HEK293 (cell line): Measurements from ENCODE around the gene ODAD4.

Experiments
- IKZF3 ChIP-seq: fragments of 450-650 bp; IDR thresholded peaks from 2 replicates; pipeline ENCODE4 v1.5.0; 2018; ENCODE audit warnings: missing biosample characterization, mild to moderate bottlenecking, missing genetic modification characterization, moderate library complexity
- MZF1 ChIP-seq: fragments of 450-650 bp; formaldehyde crosslinking; IDR thresholded peaks from 2 replicates; pipeline ENCODE4 v1.5.1; 2017; ENCODE audit warnings: missing biosample characterization, missing genetic modification characterization, borderline replicate concordance
- SCRT1 ChIP-seq: fragments of 450-650 bp; formaldehyde crosslinking; IDR thresholded peaks from 2 replicates; pipeline ENCODE4 v1.5.1; 2016; ENCODE audit warnings: missing biosample characterization, missing genetic modification characterization, borderline replicate concordance
- SCRT2 ChIP-seq: fragments of 450-650 bp; formaldehyde crosslinking; IDR thresholded peaks from 2 replicates; pipeline ENCODE4 v1.5.1; 2016; ENCODE audit warnings: missing biosample characterization, missing genetic modification characterization
- SETDB1 ChIP-seq: IDR thresholded peaks from one replicate; pipeline ENCODE4 v1.6.1; 2017; ENCODE audit warnings: mild to moderate bottlenecking, low read length, moderate library complexity, mixed read lengths; ENCODE audit not compliant: insufficient read length
- ZBTB8A ChIP-seq: fragments of 450-650 bp; formaldehyde crosslinking; IDR thresholded peaks from 2 replicates; pipeline ENCODE4 v1.5.1; 2016; ENCODE audit warnings: missing biosample characterization, missing genetic modification characterization
- ZFHX2 ChIP-seq: fragments of 450-650 bp; formaldehyde crosslinking; conservative IDR thresholded peaks from 2 replicates; pipeline ENCODE4 v1.5.1; 2016; ENCODE audit warnings: missing biosample characterization, missing genetic modification characterization
- ZFP3 ChIP-seq: fragments of 450-650 bp; formaldehyde crosslinking; IDR thresholded peaks from 2 replicates; pipeline ENCODE4 v1.5.1; 2016; ENCODE audit warnings: low read depth, missing biosample characterization, missing genetic modification characterization
- ZNF10 ChIP-seq: fragments of 450-650 bp; formaldehyde crosslinking; IDR thresholded peaks from 2 replicates; pipeline ENCODE4 v1.5.1; 2017; ENCODE audit warnings: missing biosample characterization, missing genetic modification characterization
- ZNF184 ChIP-seq: fragments of 450-650 bp; IDR thresholded peaks from 2 replicates; pipeline ENCODE4 v1.5.1; 2018; ENCODE audit warnings: missing biosample characterization, mild to moderate bottlenecking, missing genetic modification characterization
- ZNF302 ChIP-seq: fragments of 450-650 bp; formaldehyde crosslinking; IDR thresholded peaks from 2 replicates; pipeline ENCODE4 v1.5.1; 2016; ENCODE audit warnings: missing biosample characterization, missing genetic modification characterization, low read depth
- ZNF341 ChIP-seq: fragments of 450-650 bp; formaldehyde crosslinking; IDR thresholded peaks from 2 replicates; pipeline ENCODE4; 2016; ENCODE audit warnings: low read depth, missing biosample characterization, missing genetic modification characterization
- ZNF571 ChIP-seq: fragments of 450-650 bp; formaldehyde crosslinking; IDR thresholded peaks from 2 replicates; pipeline ENCODE4 v1.5.0; 2017; ENCODE audit warnings: missing biosample characterization, missing genetic modification characterization
- ZNF600 ChIP-seq: fragments of 450-650 bp; formaldehyde crosslinking; IDR thresholded peaks from 2 replicates; pipeline ENCODE4 v1.5.1; 2016; ENCODE audit warnings: missing biosample characterization, missing genetic modification characterization
- ZNF837 ChIP-seq: fragments of 450-650 bp; formaldehyde crosslinking; IDR thresholded peaks from 2 replicates; pipeline ENCODE4 v1.5.1; 2016; ENCODE audit warnings: missing biosample characterization, missing genetic modification characterization
- ZNF843 ChIP-seq: fragments of 450-650 bp; formaldehyde crosslinking; IDR thresholded peaks from 2 replicates; pipeline ENCODE4 v1.5.1; 2016; ENCODE audit warnings: missing biosample characterization, missing genetic modification characterization
- ZSCAN16 ChIP-seq: fragments of 450-650 bp; formaldehyde crosslinking; IDR thresholded peaks from 2 replicates; pipeline ENCODE4 v1.5.1; 2016; ENCODE audit warnings: missing biosample characterization, missing genetic modification characterization
- TF ChIP-seq, protein P1 (sequence below): fragments of 450-650 bp; formaldehyde crosslinking; IDR thresholded peaks from 2 replicates; pipeline ENCODE4 v1.5.1; 2016; ENCODE audit warnings: missing biosample characterization, missing genetic modification characterization
- TF ChIP-seq, protein P2 (sequence below): fragments of 450-650 bp; formaldehyde crosslinking; IDR thresholded peaks from 2 replicates; pipeline ENCODE4 v1.5.1; 2016; ENCODE audit warnings: missing biosample characterization, missing genetic modification characterization, borderline replicate concordance
- TF ChIP-seq, protein P3 (sequence below): fragments of 450-650 bp; formaldehyde crosslinking; IDR thresholded peaks from 2 replicates; pipeline ENCODE4 v1.5.1; 2016; ENCODE audit warnings: missing biosample characterization, missing genetic modification characterization
- TF ChIP-seq, protein P4 (sequence below): fragments of 450-650 bp; formaldehyde crosslinking; IDR thresholded peaks from 2 replicates; pipeline ENCODE4 v1.5.1; 2016; ENCODE audit warnings: missing biosample characterization, missing genetic modification characterization
- TF ChIP-seq, protein P5 (sequence below): fragments of 450-650 bp; formaldehyde crosslinking; IDR thresholded peaks from 2 replicates; pipeline ENCODE4 v1.5.1; 2016; ENCODE audit warnings: missing biosample characterization, missing genetic modification characterization

Gene ODAD4

DNA sequence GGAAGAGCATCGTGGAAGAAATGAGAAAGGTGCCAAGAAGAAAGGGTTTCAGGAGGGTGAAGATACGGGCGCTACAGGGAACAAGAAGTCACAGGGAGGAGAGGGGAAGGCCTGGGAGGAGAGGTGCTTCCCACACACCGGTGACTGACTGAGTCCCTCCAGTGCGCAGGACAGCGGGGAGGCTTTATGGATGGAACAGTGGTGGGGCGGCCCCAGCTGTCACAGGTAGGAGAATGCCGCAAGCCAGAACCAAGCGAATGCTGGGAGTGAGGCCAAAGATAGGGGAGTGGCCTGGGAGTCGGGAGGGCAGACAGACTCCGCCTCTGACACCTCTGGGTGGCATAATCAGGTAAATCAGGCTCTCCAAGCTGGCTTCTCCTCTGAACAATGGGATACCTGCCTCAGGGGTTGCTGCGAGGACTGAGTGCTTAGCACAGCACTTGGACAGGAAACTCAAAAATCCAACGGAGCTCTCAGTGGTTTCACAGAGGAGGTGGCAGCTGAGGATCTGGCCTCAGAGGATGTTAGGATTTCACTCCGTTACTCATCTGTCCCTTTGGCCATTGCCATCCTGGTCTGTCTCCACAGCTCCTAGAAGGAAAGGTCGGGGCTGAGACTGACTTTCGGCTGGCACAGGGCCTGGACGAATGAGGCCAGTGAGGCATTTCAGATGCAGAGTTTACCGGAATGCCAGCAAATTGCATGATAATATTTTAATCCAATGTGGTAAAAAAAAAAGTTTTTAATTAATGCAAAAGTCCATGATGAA, 35.5 kb downstream of the ODAD4 start (continued):
- TF ChIP-seq, protein P1, sequence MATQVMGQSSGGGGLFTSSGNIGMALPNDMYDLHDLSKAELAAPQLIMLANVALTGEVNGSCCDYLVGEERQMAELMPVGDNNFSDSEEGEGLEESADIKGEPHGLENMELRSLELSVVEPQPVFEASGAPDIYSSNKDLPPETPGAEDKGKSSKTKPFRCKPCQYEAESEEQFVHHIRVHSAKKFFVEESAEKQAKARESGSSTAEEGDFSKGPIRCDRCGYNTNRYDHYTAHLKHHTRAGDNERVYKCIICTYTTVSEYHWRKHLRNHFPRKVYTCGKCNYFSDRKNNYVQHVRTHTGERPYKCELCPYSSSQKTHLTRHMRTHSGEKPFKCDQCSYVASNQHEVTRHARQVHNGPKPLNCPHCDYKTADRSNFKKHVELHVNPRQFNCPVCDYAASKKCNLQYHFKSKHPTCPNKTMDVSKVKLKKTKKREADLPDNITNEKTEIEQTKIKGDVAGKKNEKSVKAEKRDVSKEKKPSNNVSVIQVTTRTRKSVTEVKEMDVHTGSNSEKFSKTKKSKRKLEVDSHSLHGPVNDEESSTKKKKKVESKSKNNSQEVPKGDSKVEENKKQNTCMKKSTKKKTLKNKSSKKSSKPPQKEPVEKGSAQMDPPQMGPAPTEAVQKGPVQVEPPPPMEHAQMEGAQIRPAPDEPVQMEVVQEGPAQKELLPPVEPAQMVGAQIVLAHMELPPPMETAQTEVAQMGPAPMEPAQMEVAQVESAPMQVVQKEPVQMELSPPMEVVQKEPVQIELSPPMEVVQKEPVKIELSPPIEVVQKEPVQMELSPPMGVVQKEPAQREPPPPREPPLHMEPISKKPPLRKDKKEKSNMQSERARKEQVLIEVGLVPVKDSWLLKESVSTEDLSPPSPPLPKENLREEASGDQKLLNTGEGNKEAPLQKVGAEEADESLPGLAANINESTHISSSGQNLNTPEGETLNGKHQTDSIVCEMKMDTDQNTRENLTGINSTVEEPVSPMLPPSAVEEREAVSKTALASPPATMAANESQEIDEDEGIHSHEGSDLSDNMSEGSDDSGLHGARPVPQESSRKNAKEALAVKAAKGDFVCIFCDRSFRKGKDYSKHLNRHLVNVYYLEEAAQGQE (tag by site-specific recombination), result 0 out of 2 replicates have a peak, but pooled peaks have one; percentile 6
- no peak for TF ChIP-seq MZF1 (tag by site-specific recombination)
- TF ChIP-seq SETDB1, result no peak
- TF ChIP-seq SCRT2 (tag by site-specific recombination), result peak; percentile 56; the same call in 1 of the 2 replicates
- TF ChIP-seq SCRT1 (tag by site-specific recombination), result peak; percentile 75; the same call in 1 of the 2 replicates
- TF ChIP-seq, protein P2, sequence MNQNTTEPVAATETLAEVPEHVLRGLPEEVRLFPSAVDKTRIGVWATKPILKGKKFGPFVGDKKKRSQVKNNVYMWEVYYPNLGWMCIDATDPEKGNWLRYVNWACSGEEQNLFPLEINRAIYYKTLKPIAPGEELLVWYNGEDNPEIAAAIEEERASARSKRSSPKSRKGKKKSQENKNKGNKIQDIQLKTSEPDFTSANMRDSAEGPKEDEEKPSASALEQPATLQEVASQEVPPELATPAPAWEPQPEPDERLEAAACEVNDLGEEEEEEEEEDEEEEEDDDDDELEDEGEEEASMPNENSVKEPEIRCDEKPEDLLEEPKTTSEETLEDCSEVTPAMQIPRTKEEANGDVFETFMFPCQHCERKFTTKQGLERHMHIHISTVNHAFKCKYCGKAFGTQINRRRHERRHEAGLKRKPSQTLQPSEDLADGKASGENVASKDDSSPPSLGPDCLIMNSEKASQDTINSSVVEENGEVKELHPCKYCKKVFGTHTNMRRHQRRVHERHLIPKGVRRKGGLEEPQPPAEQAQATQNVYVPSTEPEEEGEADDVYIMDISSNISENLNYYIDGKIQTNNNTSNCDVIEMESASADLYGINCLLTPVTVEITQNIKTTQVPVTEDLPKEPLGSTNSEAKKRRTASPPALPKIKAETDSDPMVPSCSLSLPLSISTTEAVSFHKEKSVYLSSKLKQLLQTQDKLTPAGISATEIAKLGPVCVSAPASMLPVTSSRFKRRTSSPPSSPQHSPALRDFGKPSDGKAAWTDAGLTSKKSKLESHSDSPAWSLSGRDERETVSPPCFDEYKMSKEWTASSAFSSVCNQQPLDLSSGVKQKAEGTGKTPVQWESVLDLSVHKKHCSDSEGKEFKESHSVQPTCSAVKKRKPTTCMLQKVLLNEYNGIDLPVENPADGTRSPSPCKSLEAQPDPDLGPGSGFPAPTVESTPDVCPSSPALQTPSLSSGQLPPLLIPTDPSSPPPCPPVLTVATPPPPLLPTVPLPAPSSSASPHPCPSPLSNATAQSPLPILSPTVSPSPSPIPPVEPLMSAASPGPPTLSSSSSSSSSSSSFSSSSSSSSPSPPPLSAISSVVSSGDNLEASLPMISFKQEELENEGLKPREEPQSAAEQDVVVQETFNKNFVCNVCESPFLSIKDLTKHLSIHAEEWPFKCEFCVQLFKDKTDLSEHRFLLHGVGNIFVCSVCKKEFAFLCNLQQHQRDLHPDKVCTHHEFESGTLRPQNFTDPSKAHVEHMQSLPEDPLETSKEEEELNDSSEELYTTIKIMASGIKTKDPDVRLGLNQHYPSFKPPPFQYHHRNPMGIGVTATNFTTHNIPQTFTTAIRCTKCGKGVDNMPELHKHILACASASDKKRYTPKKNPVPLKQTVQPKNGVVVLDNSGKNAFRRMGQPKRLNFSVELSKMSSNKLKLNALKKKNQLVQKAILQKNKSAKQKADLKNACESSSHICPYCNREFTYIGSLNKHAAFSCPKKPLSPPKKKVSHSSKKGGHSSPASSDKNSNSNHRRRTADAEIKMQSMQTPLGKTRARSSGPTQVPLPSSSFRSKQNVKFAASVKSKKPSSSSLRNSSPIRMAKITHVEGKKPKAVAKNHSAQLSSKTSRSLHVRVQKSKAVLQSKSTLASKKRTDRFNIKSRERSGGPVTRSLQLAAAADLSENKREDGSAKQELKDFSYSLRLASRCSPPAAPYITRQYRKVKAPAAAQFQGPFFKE (tag by site-specific recombination), result no peak
- TF ChIP-seq, protein P3, sequence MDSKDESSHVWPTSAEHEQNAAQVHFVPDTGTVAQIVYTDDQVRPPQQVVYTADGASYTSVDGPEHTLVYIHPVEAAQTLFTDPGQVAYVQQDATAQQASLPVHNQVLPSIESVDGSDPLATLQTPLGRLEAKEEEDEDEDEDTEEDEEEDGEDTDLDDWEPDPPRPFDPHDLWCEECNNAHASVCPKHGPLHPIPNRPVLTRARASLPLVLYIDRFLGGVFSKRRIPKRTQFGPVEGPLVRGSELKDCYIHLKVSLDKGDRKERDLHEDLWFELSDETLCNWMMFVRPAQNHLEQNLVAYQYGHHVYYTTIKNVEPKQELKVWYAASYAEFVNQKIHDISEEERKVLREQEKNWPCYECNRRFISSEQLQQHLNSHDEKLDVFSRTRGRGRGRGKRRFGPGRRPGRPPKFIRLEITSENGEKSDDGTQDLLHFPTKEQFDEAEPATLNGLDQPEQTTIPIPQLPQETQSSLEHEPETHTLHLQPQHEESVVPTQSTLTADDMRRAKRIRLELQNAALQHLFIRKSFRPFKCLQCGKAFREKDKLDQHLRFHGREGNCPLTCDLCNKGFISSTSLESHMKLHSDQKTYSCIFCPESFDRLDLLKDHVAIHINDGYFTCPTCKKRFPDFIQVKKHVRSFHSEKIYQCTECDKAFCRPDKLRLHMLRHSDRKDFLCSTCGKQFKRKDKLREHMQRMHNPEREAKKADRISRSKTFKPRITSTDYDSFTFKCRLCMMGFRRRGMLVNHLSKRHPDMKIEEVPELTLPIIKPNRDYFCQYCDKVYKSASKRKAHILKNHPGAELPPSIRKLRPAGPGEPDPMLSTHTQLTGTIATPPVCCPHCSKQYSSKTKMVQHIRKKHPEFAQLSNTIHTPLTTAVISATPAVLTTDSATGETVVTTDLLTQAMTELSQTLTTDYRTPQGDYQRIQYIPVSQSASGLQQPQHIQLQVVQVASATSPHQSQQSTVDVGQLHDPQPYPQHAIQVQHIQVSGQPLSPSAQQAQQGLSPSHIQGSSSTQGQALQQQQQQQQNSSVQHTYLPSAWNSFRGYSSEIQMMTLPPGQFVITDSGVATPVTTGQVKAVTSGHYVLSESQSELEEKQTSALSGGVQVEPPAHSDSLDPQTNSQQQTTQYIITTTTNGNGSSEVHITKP, result peak; percentile 46
- no peak for TF ChIP-seq ZBTB8A (tag by site-specific recombination)
- TF ChIP-seq ZSCAN16 (tag by site-specific recombination), result no peak
- TF ChIP-seq, protein P4, sequence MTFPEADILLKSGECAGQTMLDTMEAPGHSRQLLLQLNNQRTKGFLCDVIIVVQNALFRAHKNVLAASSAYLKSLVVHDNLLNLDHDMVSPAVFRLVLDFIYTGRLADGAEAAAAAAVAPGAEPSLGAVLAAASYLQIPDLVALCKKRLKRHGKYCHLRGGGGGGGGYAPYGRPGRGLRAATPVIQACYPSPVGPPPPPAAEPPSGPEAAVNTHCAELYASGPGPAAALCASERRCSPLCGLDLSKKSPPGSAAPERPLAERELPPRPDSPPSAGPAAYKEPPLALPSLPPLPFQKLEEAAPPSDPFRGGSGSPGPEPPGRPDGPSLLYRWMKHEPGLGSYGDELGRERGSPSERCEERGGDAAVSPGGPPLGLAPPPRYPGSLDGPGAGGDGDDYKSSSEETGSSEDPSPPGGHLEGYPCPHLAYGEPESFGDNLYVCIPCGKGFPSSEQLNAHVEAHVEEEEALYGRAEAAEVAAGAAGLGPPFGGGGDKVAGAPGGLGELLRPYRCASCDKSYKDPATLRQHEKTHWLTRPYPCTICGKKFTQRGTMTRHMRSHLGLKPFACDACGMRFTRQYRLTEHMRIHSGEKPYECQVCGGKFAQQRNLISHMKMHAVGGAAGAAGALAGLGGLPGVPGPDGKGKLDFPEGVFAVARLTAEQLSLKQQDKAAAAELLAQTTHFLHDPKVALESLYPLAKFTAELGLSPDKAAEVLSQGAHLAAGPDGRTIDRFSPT (tag by site-specific recombination), result 0 out of 2 replicates have a peak, but pooled peaks have one; percentile 20
- no peak for TF ChIP-seq ZFP3 (tag by site-specific recombination)
- peak; percentile 94 for TF ChIP-seq ZNF600 (tag by site-specific recombination)
- no peak for TF ChIP-seq ZNF843 (tag by site-specific recombination)
- peak; percentile 89 for TF ChIP-seq ZNF341 (tag by site-specific recombination)
- TF ChIP-seq ZNF571 (tag by site-specific recombination), result no peak
- TF ChIP-seq ZFHX2 (tag by site-specific recombination), result peak; percentile 47
- TF ChIP-seq ZNF302 (tag by site-specific recombination), result no peak
- no peak for TF ChIP-seq ZNF184 (tag by site-specific recombination)
- peak; percentile 11; the same call in 1 of the 2 replicates for TF ChIP-seq IKZF3
- TF ChIP-seq, protein P5, sequence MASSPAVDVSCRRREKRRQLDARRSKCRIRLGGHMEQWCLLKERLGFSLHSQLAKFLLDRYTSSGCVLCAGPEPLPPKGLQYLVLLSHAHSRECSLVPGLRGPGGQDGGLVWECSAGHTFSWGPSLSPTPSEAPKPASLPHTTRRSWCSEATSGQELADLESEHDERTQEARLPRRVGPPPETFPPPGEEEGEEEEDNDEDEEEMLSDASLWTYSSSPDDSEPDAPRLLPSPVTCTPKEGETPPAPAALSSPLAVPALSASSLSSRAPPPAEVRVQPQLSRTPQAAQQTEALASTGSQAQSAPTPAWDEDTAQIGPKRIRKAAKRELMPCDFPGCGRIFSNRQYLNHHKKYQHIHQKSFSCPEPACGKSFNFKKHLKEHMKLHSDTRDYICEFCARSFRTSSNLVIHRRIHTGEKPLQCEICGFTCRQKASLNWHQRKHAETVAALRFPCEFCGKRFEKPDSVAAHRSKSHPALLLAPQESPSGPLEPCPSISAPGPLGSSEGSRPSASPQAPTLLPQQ (tag by site-specific recombination), result no peak
- TF ChIP-seq ZNF837 (tag by site-specific recombination), result no peak
- peak; percentile 15; the same call in 1 of the 2 replicates for TF ChIP-seq ZNF10 (tag by site-specific recombination)
